HepG2 (cell line): ENCODE data around the gene ITCH. TPM values are rescaled to one million over a fixed set of nuclear protein-coding genes. Genes with fewer than 3 reads are reported as not detected.

Source experiments
- ATAC-seq: fragments of 200-7000 bp; cut with Tn5 transposase; 3 replicates; pipeline ENCODE4 v1.9.1; 2020; ENCODE audit warnings: mild to moderate bottlenecking, moderate library complexity
- BruUV-seq: library from RNA; stranded (reverse); fragments of 400-500 nt; replicated peaks from 2 replicates; lab custom pipeline; 2021; lab: Mats Ljungman, UMichigan
- CTCF ChIA-PET: fragments of 300-600 bp; formaldehyde crosslinking; extraction: SDS; loops from one replicate; lab custom pipeline; 2021; ENCODE audit warnings: low total read pairs, inconsistent platforms, low intra/inter-chr PET ratio; lab: Yijun Ruan, JAX
- POLR2A ChIA-PET: fragments of 350-600 bp; sonication (Branson Sonifier 250); formaldehyde crosslinking; loops from one replicate; lab custom pipeline; 2020; ENCODE audit warnings: antibody characterized with exemption, inconsistent platforms; lab: Yijun Ruan, JAX
- DNase-seq: peaks from one replicate; pipeline ENCODE4 v3.0.0-alpha.2; 2015; ENCODE audit warnings: low spot score
- FAIRE-seq: peaks from 3 replicates; lab custom pipeline; 2011; peaks lifted over from hg19 to GRCh38; lab: Jason Lieb, UNC
- H2AFZ ChIP-seq: one replicate; pipeline ENCODE4 v1.6.1; 2011; ENCODE audit warnings: low read length, inconsistent platforms
- H3K27ac ChIP-seq: fragments of 300-600 bp; 3 replicates; pipeline ENCODE4 v1.8.0; 2011; ENCODE audit warnings: mixed run types, mild to moderate bottlenecking, mixed read lengths, low read length, inconsistent platforms; ENCODE audit not compliant: insufficient read depth; ENCODE audit errors: extremely low read length
- H3K27me3 ChIP-seq, 2 experiments: fragments of 200-600 bp in 1 of 2; 2 replicates in 1 of 2; 3 replicates in 1 of 2; pipeline versions ENCODE4 v1.6.0 to v1.8.0; 2011; ENCODE audit warnings: low read length in 2 of 2, mild to moderate bottlenecking in 2 of 2, moderate library complexity in 2 of 2, inconsistent platforms in 1 of 2; ENCODE audit not compliant: insufficient read depth in 2 of 2, control insufficient read depth in 1 of 2
- H3K36me3 ChIP-seq, 2 experiments: fragments of 200-600 bp in 1 of 2; replicated peaks in 1 of 2; 2 replicates in 1 of 2; 3 replicates in 1 of 2; pipeline versions ENCODE4 v1.5.1 to v1.8.0; 2011; ENCODE audit warnings: low read length in 2 of 2, inconsistent platforms in 1 of 2; ENCODE audit not compliant: insufficient read depth in 2 of 2, control insufficient read depth in 1 of 2
- H3K4me1 ChIP-seq: 2 replicates; pipeline ENCODE4 v1.5.1; 2012; ENCODE audit warnings: low read length, inconsistent platforms; ENCODE audit not compliant: insufficient read depth
- H3K4me2 ChIP-seq: 2 replicates; pipeline ENCODE4 v1.6.0; 2011; ENCODE audit warnings: low read depth, low read length, inconsistent platforms
- H3K4me3 ChIP-seq, 3 experiments: fragments of 200-600 bp in 1 of 3; sonication (generic), shearing (Covaris generic) in 1 of 3; replicated peaks in 1 of 3; 2 replicates each; pipeline ENCODE4 v1.5.1; 2011 to 2016; ENCODE audit warnings: low read length in 3 of 3, inconsistent platforms in 2 of 3, low read depth in 2 of 3, mild to moderate bottlenecking in 2 of 3, control low read depth in 1 of 3, mixed read lengths in 1 of 3; ENCODE audit not compliant: insufficient read depth in 1 of 3
- H3K79me2 ChIP-seq: one replicate; pipeline ENCODE4 v1.6.1; 2011; ENCODE audit warnings: low read length, inconsistent platforms; ENCODE audit not compliant: insufficient read depth
- H3K9ac ChIP-seq: 2 replicates; pipeline ENCODE4 v1.6.0; 2011; ENCODE audit warnings: mild to moderate bottlenecking, low read depth, low read length, inconsistent platforms; ENCODE audit not compliant: insufficient read depth
- H3K9me3 ChIP-seq: 2 replicates; pipeline ENCODE4 v1.5.1; 2012; ENCODE audit warnings: mild to moderate bottlenecking, low read length
- H4K20me1 ChIP-seq: 2 replicates; pipeline ENCODE4 v1.6.0; 2011; ENCODE audit warnings: inconsistent platforms, mild to moderate bottlenecking, low read length, moderate library complexity; ENCODE audit not compliant: insufficient read depth
- CBX1 ChIP-seq: IDR thresholded peaks from one replicate; pipeline ENCODE4 v1.6.1; 2016; ENCODE audit warnings: antibody characterized with exemption, low read depth
- MED8 ChIP-seq: sonication (generic); formaldehyde crosslinking; IDR thresholded peaks from 2 replicates; pipeline ENCODE4 v1.8.1; 2023; ENCODE audit warnings: mild to moderate bottlenecking, missing genetic modification reagents; ENCODE audit not compliant: insufficient replicate concordance
- SP1 ChIP-seq, 2 experiments: fragments of 450-650 bp in 1 of 2; sonication (generic) in 1 of 2; formaldehyde crosslinking in 1 of 2; IDR thresholded peaks; 2 replicates each; pipeline versions ENCODE4 v1.4.0 to v1.6.1; 2016 to 2020; ENCODE audit warnings: missing genetic modification reagents in 1 of 2
- ZNF674 ChIP-seq: sonication (generic); formaldehyde crosslinking; IDR thresholded peaks from 2 replicates; pipeline ENCODE4 v1.5.0; 2020; ENCODE audit warnings: low read depth, mild to moderate bottlenecking, missing genetic modification reagents
- WGBS: methylation state at CpG from one replicate; pipeline ENCODE4 v1.1.6; 2017; ENCODE audit warnings: low lambda C conversion rate; 5-methylcytosine and 5-hydroxymethylcytosine counted together
- in situ Hi-C: cut with HindIII; loops from 2 replicates; pipeline ENCODE4 v1.10.0; 2017; ENCODE audit warnings: low pct_unique_long_range_greater_than_20kb; ENCODE audit not compliant: extremely low pct_ligation_motif_present
- intact Hi-C: fragments of 100-400 bp; cut with micrococcal nuclease; formaldehyde crosslinking; loops from one replicate; pipeline ENCODE4 v1.10.0; 2022; ENCODE audit not compliant: unreplicated experiment
- polyA plus RNA-seq, 8 experiments: library from polyadenylated mRNA; depleted of rRNA in 3 of 8; stranded (reverse) in 7 of 8; unstranded in 1 of 8; fragments of >200 nt; fragmentation: Illumina TruSeq in 4 of 8; extraction: Trizol in 4 of 8; gene quantifications; 2 replicates each; pipeline versions ENCODE4 v1.2.1 to v1.2.3, GENCODE V29; 2011 to 2016; ENCODE audit warnings: low read depth in 4 of 8, missing spikeins in 1 of 8, mixed read lengths in 1 of 8; ENCODE audit not compliant: insufficient read depth in 1 of 8
- total RNA-seq, 5 experiments: library from RNA; depleted of rRNA; stranded (reverse); fragments of >200 nt; fragmentation: Illumina TruSeq; extraction: Trizol; gene quantifications; 2 replicates each; pipeline ENCODE4 v1.2.3, GENCODE V29; 2016; ENCODE audit warnings: low read depth in 1 of 5
- TF ChIP-seq, protein P1 (sequence below): sonication (generic); formaldehyde crosslinking; IDR thresholded peaks from 2 replicates; pipeline ENCODE4 v1.9.0; 2021; ENCODE audit warnings: mild to moderate bottlenecking, missing genetic modification reagents
- TF ChIP-seq, protein P2 (sequence below): sonication (generic); formaldehyde crosslinking; IDR thresholded peaks from 2 replicates; pipeline ENCODE4 v1.8.0; 2022; ENCODE audit warnings: missing genetic modification reagents, mild to moderate bottlenecking, moderate library complexity, borderline replicate concordance
- TF ChIP-seq, protein P3 (sequence below): sonication (generic); formaldehyde crosslinking; IDR thresholded peaks from 2 replicates; pipeline ENCODE4 v1.4.0; 2020; ENCODE audit warnings: missing genetic modification reagents

Gene ITCH
- total and polyA plus RNA-seq, 2 of the 13 experiments (the other 11 are each of a cell fraction or from before 2014, with no cell fraction given): 20.5 to 112 TPM

DNA sequence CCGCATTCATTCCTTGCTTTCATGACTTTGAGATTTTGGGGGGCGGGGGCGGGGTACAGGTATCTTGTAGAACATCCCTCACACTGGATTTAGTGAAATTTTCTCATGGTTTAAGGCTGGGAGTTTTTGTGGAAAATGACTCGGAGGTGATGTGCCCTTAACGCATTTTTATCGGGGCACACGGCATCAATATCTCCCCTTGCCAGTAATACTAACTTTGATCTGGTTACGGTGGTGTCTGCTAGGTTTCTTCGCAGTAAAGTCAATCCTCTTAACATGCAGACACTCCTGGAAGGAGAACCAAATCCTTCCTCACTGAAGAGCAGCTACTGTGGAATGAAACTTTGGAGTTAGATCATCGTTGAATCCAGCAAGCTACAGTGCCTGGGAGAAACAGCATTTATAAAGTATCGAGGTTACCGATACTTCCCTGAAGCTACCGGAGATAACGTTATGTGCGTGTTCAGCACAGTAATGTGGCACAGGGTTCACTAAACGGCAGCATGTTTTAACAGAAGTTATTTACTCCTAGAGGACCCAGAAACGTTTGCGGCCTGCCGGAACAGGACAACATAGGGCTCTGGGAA is 151.9 kb downstream of the ITCH start (continued):
- TF ChIP-seq, protein P1, sequence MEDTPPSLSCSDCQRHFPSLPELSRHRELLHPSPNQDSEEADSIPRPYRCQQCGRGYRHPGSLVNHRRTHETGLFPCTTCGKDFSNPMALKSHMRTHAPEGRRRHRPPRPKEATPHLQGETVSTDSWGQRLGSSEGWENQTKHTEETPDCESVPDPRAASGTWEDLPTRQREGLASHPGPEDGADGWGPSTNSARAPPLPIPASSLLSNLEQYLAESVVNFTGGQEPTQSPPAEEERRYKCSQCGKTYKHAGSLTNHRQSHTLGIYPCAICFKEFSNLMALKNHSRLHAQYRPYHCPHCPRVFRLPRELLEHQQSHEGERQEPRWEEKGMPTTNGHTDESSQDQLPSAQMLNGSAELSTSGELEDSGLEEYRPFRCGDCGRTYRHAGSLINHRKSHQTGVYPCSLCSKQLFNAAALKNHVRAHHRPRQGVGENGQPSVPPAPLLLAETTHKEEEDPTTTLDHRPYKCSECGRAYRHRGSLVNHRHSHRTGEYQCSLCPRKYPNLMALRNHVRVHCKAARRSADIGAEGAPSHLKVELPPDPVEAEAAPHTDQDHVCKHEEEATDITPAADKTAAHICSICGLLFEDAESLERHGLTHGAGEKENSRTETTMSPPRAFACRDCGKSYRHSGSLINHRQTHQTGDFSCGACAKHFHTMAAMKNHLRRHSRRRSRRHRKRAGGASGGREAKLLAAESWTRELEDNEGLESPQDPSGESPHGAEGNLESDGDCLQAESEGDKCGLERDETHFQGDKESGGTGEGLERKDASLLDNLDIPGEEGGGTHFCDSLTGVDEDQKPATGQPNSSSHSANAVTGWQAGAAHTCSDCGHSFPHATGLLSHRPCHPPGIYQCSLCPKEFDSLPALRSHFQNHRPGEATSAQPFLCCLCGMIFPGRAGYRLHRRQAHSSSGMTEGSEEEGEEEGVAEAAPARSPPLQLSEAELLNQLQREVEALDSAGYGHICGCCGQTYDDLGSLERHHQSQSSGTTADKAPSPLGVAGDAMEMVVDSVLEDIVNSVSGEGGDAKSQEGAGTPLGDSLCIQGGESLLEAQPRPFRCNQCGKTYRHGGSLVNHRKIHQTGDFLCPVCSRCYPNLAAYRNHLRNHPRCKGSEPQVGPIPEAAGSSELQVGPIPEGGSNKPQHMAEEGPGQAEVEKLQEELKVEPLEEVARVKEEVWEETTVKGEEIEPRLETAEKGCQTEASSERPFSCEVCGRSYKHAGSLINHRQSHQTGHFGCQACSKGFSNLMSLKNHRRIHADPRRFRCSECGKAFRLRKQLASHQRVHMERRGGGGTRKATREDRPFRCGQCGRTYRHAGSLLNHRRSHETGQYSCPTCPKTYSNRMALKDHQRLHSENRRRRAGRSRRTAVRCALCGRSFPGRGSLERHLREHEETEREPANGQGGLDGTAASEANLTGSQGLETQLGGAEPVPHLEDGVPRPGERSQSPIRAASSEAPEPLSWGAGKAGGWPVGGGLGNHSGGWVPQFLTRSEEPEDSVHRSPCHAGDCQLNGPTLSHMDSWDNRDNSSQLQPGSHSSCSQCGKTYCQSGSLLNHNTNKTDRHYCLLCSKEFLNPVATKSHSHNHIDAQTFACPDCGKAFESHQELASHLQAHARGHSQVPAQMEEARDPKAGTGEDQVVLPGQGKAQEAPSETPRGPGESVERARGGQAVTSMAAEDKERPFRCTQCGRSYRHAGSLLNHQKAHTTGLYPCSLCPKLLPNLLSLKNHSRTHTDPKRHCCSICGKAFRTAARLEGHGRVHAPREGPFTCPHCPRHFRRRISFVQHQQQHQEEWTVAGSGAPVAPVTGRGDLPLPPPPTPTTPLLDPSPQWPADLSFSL: 0 out of 2 replicates have a peak, but pooled peaks have one; percentile 7

DNA sequence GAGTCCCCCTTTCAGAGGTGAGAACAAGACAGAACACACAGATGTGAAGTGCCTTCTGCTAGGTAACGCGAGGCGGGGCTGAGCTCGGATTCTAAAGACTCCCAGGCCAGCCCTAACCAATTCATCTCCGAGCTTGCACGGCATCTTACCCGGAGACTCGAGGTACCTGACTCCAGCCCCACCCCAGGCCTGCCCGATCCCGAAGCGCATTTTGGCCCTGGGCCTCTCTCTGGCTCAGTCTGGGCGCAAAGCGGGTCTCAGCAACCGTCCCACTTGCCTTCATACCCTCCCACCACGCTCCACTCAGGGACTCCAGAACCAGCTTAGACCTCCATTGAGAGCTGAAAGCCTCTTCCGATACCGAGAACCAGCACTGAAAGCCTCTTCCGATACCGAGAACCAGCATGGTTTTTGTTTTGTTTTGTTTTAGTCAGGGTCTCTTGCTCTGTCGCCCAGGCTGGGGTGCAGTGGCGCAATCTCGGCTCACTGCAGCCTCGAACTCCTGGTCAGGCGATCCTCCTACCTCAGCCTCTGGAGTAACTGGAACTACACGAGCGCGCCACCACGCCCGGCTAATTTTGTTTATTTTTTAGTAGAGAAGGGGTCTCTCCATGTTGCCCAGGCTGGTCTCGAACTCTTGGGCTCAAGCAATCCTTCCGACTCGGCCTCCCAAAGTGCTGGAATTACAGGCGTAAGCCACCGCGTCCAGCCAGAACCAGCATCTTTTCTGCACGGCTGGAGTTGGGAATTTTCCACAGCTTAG is 152.6 kb downstream of the ITCH start:
- peaks cover 0 to 10% of the 10 kb centered on the region in 2 experiments; a peak in 3 of 5 replicates for H3K36me3 ChIP-seq
- peak overlapping the region; percentile 80 for H3K27ac ChIP-seq
- ATAC-seq (peak; percentile 62), FAIRE-seq (peak; percentile 44), DNase-seq (peak; percentile 65)
- no peaks in the 10 kb centered on the region for H3K9me3 ChIP-seq
- peak overlapping the region; percentile 86 for H3K9ac ChIP-seq
- ChIA-PET POLR2A (interaction anchor here (0.6 to 3.8 kb wide), 39 partner anchors 9 to 361 kb away, joined by 3 to 57 read pairs (median 4); partner anchors contain the start of genes ACSS2, AHCY, ITCH and PIGU), CTCF (no interaction called here)
- intact Hi-C loops (loop anchor here (2.0 kb wide), 1 partner anchor 213 kb away; the partner anchor contains the start of gene AHCY), in situ Hi-C loops (loop anchor here (5.0 kb wide), 1 partner anchor 203 kb away; no protein-coding TSS in a partner anchor)
- peak overlapping the region; percentile 85 to 89 (median 87) for H3K4me3 ChIP-seq
- H3K79me2 ChIP-seq: peaks cover 47% of the 10 kb centered on the region
- H3K27me3 ChIP-seq: no peaks in the 10 kb centered on the region; a peak in 1 of 5 replicates
- peaks cover 14% of the 10 kb centered on the region for H4K20me1 ChIP-seq
- H2AFZ ChIP-seq: no peak overlapping the region
- H3K4me1 ChIP-seq: peaks cover 70% of the 10 kb centered on the region
- 4% methylated on average over 36 of the region's 36 CpGs for WGBS
- BruUV-seq: TSS peak; percentile 70
- H3K4me2 ChIP-seq: peak overlapping the region; percentile 84
- TF ChIP-seq, protein P2, sequence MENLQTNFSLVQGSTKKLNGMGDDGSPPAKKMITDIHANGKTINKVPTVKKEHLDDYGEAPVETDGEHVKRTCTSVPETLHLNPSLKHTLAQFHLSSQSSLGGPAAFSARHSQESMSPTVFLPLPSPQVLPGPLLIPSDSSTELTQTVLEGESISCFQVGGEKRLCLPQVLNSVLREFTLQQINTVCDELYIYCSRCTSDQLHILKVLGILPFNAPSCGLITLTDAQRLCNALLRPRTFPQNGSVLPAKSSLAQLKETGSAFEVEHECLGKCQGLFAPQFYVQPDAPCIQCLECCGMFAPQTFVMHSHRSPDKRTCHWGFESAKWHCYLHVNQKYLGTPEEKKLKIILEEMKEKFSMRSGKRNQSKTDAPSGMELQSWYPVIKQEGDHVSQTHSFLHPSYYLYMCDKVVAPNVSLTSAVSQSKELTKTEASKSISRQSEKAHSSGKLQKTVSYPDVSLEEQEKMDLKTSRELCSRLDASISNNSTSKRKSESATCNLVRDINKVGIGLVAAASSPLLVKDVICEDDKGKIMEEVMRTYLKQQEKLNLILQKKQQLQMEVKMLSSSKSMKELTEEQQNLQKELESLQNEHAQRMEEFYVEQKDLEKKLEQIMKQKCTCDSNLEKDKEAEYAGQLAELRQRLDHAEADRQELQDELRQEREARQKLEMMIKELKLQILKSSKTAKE (CRISPR knock-in tag): no peak
- no peak for TF ChIP-seq SP1 (IDR thresholded peaks at IDR 0.05)
- no peak for TF ChIP-seq SP1 (CRISPR knock-in tag; IDR thresholded peaks at IDR 0.05)
- 0 out of 2 replicates have a peak, but pooled peaks have one; percentile 5 for TF ChIP-seq ZNF674 (CRISPR knock-in tag)
- TF ChIP-seq CBX1: no peak
- TF ChIP-seq, protein P3, sequence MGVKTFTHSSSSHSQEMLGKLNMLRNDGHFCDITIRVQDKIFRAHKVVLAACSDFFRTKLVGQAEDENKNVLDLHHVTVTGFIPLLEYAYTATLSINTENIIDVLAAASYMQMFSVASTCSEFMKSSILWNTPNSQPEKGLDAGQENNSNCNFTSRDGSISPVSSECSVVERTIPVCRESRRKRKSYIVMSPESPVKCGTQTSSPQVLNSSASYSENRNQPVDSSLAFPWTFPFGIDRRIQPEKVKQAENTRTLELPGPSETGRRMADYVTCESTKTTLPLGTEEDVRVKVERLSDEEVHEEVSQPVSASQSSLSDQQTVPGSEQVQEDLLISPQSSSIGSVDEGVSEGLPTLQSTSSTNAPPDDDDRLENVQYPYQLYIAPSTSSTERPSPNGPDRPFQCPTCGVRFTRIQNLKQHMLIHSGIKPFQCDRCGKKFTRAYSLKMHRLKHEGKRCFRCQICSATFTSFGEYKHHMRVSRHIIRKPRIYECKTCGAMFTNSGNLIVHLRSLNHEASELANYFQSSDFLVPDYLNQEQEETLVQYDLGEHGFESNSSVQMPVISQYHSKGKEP (CRISPR knock-in tag): no peak; the same call in 1 of the 2 replicates
- no peak for TF ChIP-seq MED8 (CRISPR knock-in tag)
